H9 (cell line): ENCODE data around the gene ASB18. TPM values are rescaled to one million over a fixed set of nuclear protein-coding genes. Genes with fewer than 3 reads are reported as not detected.
"Not testable (repeated sequence)": the region's sequence is repeated elsewhere in the genome, so short reads cannot be mapped to it uniquely, and the experiment has no call there.

Experiments
- DNase-seq: peaks from one replicate; pipeline ENCODE4 v3.0.0-alpha.2; 2017
- H2AFZ ChIP-seq: one replicate; pipeline ENCODE4 v1.6.1; 2013; ENCODE audit warnings: mild to moderate bottlenecking, low read length, control low read depth, moderate library complexity
- H2AK5ac ChIP-seq: 2 replicates; pipeline ENCODE4 v1.6.1; 2013; ENCODE audit warnings: low read length, control low read depth, mixed read lengths; ENCODE audit not compliant: insufficient read length
- H2BK120ac ChIP-seq: one replicate; pipeline ENCODE4 v1.6.1; 2013; ENCODE audit warnings: low read depth, mild to moderate bottlenecking, low read length, control low read depth, inconsistent platforms; ENCODE audit not compliant: poor library complexity, severe bottlenecking
- H2BK12ac ChIP-seq: 2 replicates; pipeline ENCODE4 v1.6.1; 2013; ENCODE audit warnings: low read length, control low read depth, mixed read lengths, low read depth; ENCODE audit not compliant: insufficient read length
- H2BK15ac ChIP-seq: 2 replicates; pipeline ENCODE4 v1.6.1; 2013; ENCODE audit warnings: low read depth, low read length, control low read depth
- H2BK20ac ChIP-seq: one replicate; pipeline ENCODE4 v1.6.1; 2013; ENCODE audit warnings: low read depth, mild to moderate bottlenecking, low read length, control low read depth, inconsistent platforms; ENCODE audit not compliant: poor library complexity, severe bottlenecking
- H2BK5ac ChIP-seq: 2 replicates; pipeline ENCODE4 v1.6.1; 2013; ENCODE audit warnings: low read length, control low read depth, mixed read lengths; ENCODE audit not compliant: insufficient read length
- H3K14ac ChIP-seq: 2 replicates; pipeline ENCODE4 v1.6.1; 2013; ENCODE audit warnings: low read length, control low read depth; ENCODE audit not compliant: insufficient read depth
- H3K18ac ChIP-seq: 2 replicates; pipeline ENCODE4 v1.6.1; 2013; ENCODE audit warnings: low read depth, mild to moderate bottlenecking, mixed read lengths, low read length, control low read depth; ENCODE audit not compliant: insufficient read length
- H3K23ac ChIP-seq: 2 replicates; pipeline ENCODE4 v1.6.1; 2013; ENCODE audit warnings: low read length, control low read depth, mixed read lengths, low read depth; ENCODE audit not compliant: insufficient read length
- H3K23me2 ChIP-seq: 2 replicates; pipeline ENCODE4 v1.6.1; 2013; ENCODE audit warnings: low read depth, mild to moderate bottlenecking, mixed read lengths, low read length, control low read depth; ENCODE audit not compliant: insufficient read length, poor library complexity, severe bottlenecking
- H3K27ac ChIP-seq: 2 replicates; pipeline ENCODE4 v1.5.1; 2013; ENCODE audit warnings: low read length, control low read depth, mixed read lengths, low read depth; ENCODE audit not compliant: insufficient read length
- H3K27me3 ChIP-seq: 2 replicates; pipeline ENCODE4 v1.6.1; 2013; ENCODE audit warnings: low read length, control low read depth, inconsistent platforms; ENCODE audit not compliant: insufficient read depth
- H3K4ac ChIP-seq: 2 replicates; pipeline ENCODE4 v1.6.1; 2013; ENCODE audit warnings: low read depth, mild to moderate bottlenecking, control low read depth, inconsistent platforms, low read length, moderate library complexity
- H3K4me1 ChIP-seq: 2 replicates; pipeline ENCODE4 v1.6.1; 2013; ENCODE audit warnings: low read length, control low read depth, inconsistent platforms; ENCODE audit not compliant: insufficient read depth
- H3K4me2 ChIP-seq: 2 replicates; pipeline ENCODE4 v1.6.1; 2013; ENCODE audit warnings: low read length, control low read depth, mixed read lengths; ENCODE audit not compliant: insufficient read length, insufficient read depth
- H3K56ac ChIP-seq: 2 replicates; pipeline ENCODE4 v1.6.1; 2013; ENCODE audit warnings: low read depth, mild to moderate bottlenecking, mixed read lengths, low read length, control low read depth; ENCODE audit not compliant: insufficient read length
- H3K79me1 ChIP-seq: 2 replicates; pipeline ENCODE4 v1.6.1; 2013; ENCODE audit warnings: low read depth, mild to moderate bottlenecking, moderate library complexity, low read length, control low read depth, inconsistent platforms; ENCODE audit not compliant: insufficient read depth, poor library complexity, severe bottlenecking
- H3K79me2 ChIP-seq: 2 replicates; pipeline ENCODE4 v1.6.1; 2013; ENCODE audit warnings: low read length, control low read depth, inconsistent platforms; ENCODE audit not compliant: insufficient read depth
- H3K9ac ChIP-seq: 2 replicates; pipeline ENCODE4 v1.6.1; 2013; ENCODE audit warnings: low read length, control low read depth, mixed read lengths; ENCODE audit not compliant: insufficient read length; ENCODE audit errors: extremely low read depth
- H3K9me3 ChIP-seq: one replicate; pipeline ENCODE4 v1.6.1; 2013; ENCODE audit warnings: low read depth, low read length, inconsistent platforms; ENCODE audit not compliant: control insufficient read depth
- H3T11ph ChIP-seq: one replicate; pipeline ENCODE4 v1.6.1; 2013; ENCODE audit warnings: mild to moderate bottlenecking, low read length, control low read depth, inconsistent platforms
- H4K20me1 ChIP-seq: one replicate; pipeline ENCODE4 v1.6.1; 2013; ENCODE audit not compliant: control insufficient read depth, insufficient read length, insufficient read depth
- H4K5ac ChIP-seq: 2 replicates; pipeline ENCODE4 v1.6.1; 2013; ENCODE audit warnings: low read depth, mild to moderate bottlenecking, mixed read lengths, low read length, control low read depth; ENCODE audit not compliant: insufficient read length
- H4K8ac ChIP-seq: replicated peaks from 2 replicates; pipeline ENCODE4 v1.6.1; 2013; ENCODE audit warnings: low read length, control low read depth, mixed read lengths, low read depth; ENCODE audit not compliant: insufficient read length
- H4K91ac ChIP-seq: 2 replicates; pipeline ENCODE4 v1.6.1; 2013; ENCODE audit warnings: low read depth, mild to moderate bottlenecking, moderate library complexity, mixed read lengths, low read length, control low read depth; ENCODE audit not compliant: insufficient read length
- H3K27ac Mint-ChIP-seq, 3 experiments: 2 replicates in 2 of 3; 3 replicates in 1 of 3; pipeline ENCODE4 v1.8.0; 2020 to 2021; ENCODE audit warnings: mixed read lengths in 3 of 3, mild to moderate bottlenecking in 1 of 3, moderate library complexity in 1 of 3
- H3K27me3 Mint-ChIP-seq: 2 replicates; pipeline ENCODE4 v1.8.0; 2021; ENCODE audit warnings: low read depth, mild to moderate bottlenecking, moderate library complexity, mixed read lengths
- H3K36me3 Mint-ChIP-seq, 3 experiments: 2 replicates in 2 of 3; 3 replicates in 1 of 3; pipeline ENCODE4 v1.8.0; 2020 to 2021; ENCODE audit warnings: low read depth in 3 of 3, mixed read lengths in 3 of 3; ENCODE audit not compliant: insufficient read depth in 1 of 3
- H3K4me1 Mint-ChIP-seq, 2 experiments: 2 replicates each; pipeline ENCODE4 v1.8.0; 2020; ENCODE audit warnings: mixed read lengths in 2 of 2
- H3K4me3 Mint-ChIP-seq, 2 experiments: 2 replicates in 1 of 2; 3 replicates in 1 of 2; pipeline ENCODE4 v1.8.0; 2020 to 2021; ENCODE audit warnings: mild to moderate bottlenecking in 2 of 2, mixed read lengths in 2 of 2, moderate library complexity in 1 of 2
- H3K9me3 Mint-ChIP-seq, 2 experiments: 2 replicates in 1 of 2; 3 replicates in 1 of 2; pipeline ENCODE4 v1.8.0; 2020; ENCODE audit warnings: mild to moderate bottlenecking in 2 of 2, mixed read lengths in 2 of 2, moderate library complexity in 1 of 2
- CTCF ChIP-seq: fragments of 200-600 bp; sonication (generic); conservative IDR thresholded peaks from 3 replicates; pipeline ENCODE4 v1.8.0; 2021; ENCODE audit warnings: antibody characterized with exemption, mild to moderate bottlenecking
- WGBS: extraction: QIAGEN DNeasy Blood & Tissue Kit; methylation state at CpG from one replicate; pipeline ENCODE4 v1.1.7; 2013; ENCODE audit warnings: missing lambda C conversion rate, low lambda C conversion rate, mixed read lengths; ENCODE audit not compliant: insufficient read length; ENCODE audit errors: extremely low coverage; 5-methylcytosine and 5-hydroxymethylcytosine counted together
- total RNA-seq: library from RNA; stranded (reverse); gene quantifications from 2 replicates; pipeline ENCODE4 v1.2.1, GENCODE V29; 2021

ASB18 gene
- total RNA-seq, 1 experiment from 2014 or later: not detected

GRCh38 chr2:236271851-236272250, 7.6 kb upstream of the ASB18 start:
- TF ChIP-seq CTCF: no peak
- Histone ChIP-seq H2BK12ac (no peak overlapping the region), H3K9ac (no peak overlapping the region), H4K91ac (no peak overlapping the region), H4K20me1 (no peaks in the 10 kb centered on the region), H3K23ac (no peak overlapping the region), H2BK120ac (no peak overlapping the region), H3K79me1 (no peaks in the 10 kb centered on the region), H3K79me2 (no peaks in the 10 kb centered on the region), H2AFZ (no peak overlapping the region), H3K27ac (no peak overlapping the region), H4K8ac (no peak overlapping the region), H4K5ac (no peak overlapping the region), H2AK5ac (no peak overlapping the region), H3K27me3 (no peaks in the 10 kb centered on the region), H2BK15ac (no peak overlapping the region), H3K18ac (no peak overlapping the region), H3K56ac (no peak overlapping the region), H3K14ac (no peak overlapping the region; the same call in 1 of the 2 replicates), H3K4me2 (no peak overlapping the region), H2BK5ac (no peak overlapping the region), H3T11ph (no peak overlapping the region), H3K23me2 (no peaks in the 10 kb centered on the region), H3K9me3 (no peaks in the 10 kb centered on the region), H3K4ac (no peak overlapping the region), H3K4me1 (no peaks in the 10 kb centered on the region), H2BK20ac (no peak overlapping the region)
- Mint-ChIP-seq H3K4me1 (no peaks in the 10 kb centered on the region), H3K27ac (no peak overlapping the region), H3K4me3 (no peak overlapping the region), H3K9me3 (peaks cover 27 to 29% of the 10 kb centered on the region in 2 experiments), H3K27me3 (peaks cover 9% of the 10 kb centered on the region), H3K36me3 (peaks cover 2 to 6% (median 4%) of the 10 kb centered on the region in 3 experiments; a peak in 3 of 7 replicates)
- WGBS: no CpG with 5 or more reads among the region's 5 CpGs
- DNase-seq: no peak

GRCh38 chr2:236269876-236270275, 5.7 kb upstream of the ASB18 start:
- H3K9ac ChIP-seq, H2AFZ ChIP-seq, H2BK12ac ChIP-seq, H3K79me2 ChIP-seq, H2BK120ac ChIP-seq, H3K36me3 Mint-ChIP-seq, H4K91ac ChIP-seq, H4K5ac ChIP-seq, H4K8ac ChIP-seq, H2BK20ac ChIP-seq, H3K4me3 Mint-ChIP-seq, H3K9me3 ChIP-seq, H2BK5ac ChIP-seq, DNase-seq, H3K14ac ChIP-seq, H3K56ac ChIP-seq, H3K4ac ChIP-seq, H3K4me1 ChIP-seq, H3K4me2 ChIP-seq, H3T11ph ChIP-seq, H3K4me1 Mint-ChIP-seq, H3K23me2 ChIP-seq, H3K27ac Mint-ChIP-seq, H2BK15ac ChIP-seq, H4K20me1 ChIP-seq, H3K23ac ChIP-seq, H3K27ac ChIP-seq, H2AK5ac ChIP-seq, H3K79me1 ChIP-seq, H3K18ac ChIP-seq, H3K27me3 ChIP-seq: not testable (repeated sequence)
- Mint-ChIP-seq H3K27me3 (peaks cover 22% of the 10 kb centered on the region), H3K9me3 (peaks cover 27 to 29% of the 10 kb centered on the region in 2 experiments)
